ENCODE measurements around the gene DSP. TPM values are rescaled to one million over a fixed set of nuclear protein-coding genes. Genes with fewer than 3 reads are reported as not detected.

Gene DSP
- total and polyA plus RNA-seq, 2 of the 13 experiments (the other 11 are each of a cell fraction or from before 2014, with no cell fraction given) = 89.8 to 117 TPM

DNA sequence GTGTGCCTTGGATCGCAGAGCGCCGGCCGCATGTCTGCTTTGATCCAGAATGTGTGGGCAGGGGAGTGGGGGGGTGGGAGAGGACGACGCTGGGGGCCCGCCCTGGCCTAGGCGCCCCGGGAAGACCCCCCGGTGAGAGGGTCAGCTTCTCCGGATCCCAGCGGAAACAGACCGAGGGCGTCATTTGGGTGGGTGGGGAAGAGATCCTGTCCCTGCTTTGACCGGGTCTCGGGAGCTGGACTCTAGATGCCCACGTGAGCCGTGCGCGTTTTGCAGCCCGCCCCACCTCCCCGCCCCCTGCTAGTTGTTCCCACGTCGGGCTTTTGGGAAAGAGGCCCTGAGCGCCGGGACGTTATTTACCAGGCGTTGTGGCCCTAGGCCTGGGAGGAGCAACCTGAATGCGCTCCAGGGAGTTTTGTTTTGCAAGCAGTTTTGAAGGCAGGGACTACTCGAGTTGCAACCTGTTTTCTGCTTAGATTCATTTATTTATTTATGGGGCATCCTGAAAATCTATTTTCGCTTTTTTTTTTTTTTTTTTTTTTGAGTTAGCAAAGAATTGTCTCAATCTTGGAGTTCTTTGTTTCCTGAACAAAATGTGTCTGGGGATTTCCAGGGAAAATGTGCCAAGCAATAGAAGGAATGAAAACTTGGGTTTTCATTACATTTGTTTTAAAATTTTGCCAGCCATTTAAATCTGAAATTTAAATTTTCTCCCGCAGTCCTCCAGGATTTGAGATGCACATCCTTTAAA lies 1.6 kb downstream of the DSP start (continued):
- TF ChIP-seq, protein P1, sequence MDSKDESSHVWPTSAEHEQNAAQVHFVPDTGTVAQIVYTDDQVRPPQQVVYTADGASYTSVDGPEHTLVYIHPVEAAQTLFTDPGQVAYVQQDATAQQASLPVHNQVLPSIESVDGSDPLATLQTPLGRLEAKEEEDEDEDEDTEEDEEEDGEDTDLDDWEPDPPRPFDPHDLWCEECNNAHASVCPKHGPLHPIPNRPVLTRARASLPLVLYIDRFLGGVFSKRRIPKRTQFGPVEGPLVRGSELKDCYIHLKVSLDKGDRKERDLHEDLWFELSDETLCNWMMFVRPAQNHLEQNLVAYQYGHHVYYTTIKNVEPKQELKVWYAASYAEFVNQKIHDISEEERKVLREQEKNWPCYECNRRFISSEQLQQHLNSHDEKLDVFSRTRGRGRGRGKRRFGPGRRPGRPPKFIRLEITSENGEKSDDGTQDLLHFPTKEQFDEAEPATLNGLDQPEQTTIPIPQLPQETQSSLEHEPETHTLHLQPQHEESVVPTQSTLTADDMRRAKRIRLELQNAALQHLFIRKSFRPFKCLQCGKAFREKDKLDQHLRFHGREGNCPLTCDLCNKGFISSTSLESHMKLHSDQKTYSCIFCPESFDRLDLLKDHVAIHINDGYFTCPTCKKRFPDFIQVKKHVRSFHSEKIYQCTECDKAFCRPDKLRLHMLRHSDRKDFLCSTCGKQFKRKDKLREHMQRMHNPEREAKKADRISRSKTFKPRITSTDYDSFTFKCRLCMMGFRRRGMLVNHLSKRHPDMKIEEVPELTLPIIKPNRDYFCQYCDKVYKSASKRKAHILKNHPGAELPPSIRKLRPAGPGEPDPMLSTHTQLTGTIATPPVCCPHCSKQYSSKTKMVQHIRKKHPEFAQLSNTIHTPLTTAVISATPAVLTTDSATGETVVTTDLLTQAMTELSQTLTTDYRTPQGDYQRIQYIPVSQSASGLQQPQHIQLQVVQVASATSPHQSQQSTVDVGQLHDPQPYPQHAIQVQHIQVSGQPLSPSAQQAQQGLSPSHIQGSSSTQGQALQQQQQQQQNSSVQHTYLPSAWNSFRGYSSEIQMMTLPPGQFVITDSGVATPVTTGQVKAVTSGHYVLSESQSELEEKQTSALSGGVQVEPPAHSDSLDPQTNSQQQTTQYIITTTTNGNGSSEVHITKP (CRISPR knock-in tag; IDR thresholded peaks at IDR 0.05; ENCODE audit: low read depth) = 0 out of 2 replicates have a peak, but pooled peaks have one; percentile 62
- no peak for TF ChIP-seq CBX5 (CRISPR knock-in tag; IDR thresholded peaks at IDR 0.05; ENCODE audit: borderline replicate concordance)
- TF ChIP-seq, protein P2, sequence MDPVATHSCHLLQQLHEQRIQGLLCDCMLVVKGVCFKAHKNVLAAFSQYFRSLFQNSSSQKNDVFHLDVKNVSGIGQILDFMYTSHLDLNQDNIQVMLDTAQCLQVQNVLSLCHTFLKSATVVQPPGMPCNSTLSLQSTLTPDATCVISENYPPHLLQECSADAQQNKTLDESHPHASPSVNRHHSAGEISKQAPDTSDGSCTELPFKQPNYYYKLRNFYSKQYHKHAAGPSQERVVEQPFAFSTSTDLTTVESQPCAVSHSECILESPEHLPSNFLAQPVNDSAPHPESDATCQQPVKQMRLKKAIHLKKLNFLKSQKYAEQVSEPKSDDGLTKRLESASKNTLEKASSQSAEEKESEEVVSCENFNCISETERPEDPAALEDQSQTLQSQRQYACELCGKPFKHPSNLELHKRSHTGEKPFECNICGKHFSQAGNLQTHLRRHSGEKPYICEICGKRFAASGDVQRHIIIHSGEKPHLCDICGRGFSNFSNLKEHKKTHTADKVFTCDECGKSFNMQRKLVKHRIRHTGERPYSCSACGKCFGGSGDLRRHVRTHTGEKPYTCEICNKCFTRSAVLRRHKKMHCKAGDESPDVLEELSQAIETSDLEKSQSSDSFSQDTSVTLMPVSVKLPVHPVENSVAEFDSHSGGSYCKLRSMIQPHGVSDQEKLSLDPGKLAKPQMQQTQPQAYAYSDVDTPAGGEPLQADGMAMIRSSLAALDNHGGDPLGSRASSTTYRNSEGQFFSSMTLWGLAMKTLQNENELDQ (CRISPR knock-in tag; IDR thresholded peaks at IDR 0.05; ENCODE audit: borderline replicate concordance) = no peak
- TF ChIP-seq RAD21 (CRISPR knock-in tag; IDR thresholded peaks at IDR 0.05) = no peak; the same call in 1 of the 2 replicates
- TF ChIP-seq, protein P3, sequence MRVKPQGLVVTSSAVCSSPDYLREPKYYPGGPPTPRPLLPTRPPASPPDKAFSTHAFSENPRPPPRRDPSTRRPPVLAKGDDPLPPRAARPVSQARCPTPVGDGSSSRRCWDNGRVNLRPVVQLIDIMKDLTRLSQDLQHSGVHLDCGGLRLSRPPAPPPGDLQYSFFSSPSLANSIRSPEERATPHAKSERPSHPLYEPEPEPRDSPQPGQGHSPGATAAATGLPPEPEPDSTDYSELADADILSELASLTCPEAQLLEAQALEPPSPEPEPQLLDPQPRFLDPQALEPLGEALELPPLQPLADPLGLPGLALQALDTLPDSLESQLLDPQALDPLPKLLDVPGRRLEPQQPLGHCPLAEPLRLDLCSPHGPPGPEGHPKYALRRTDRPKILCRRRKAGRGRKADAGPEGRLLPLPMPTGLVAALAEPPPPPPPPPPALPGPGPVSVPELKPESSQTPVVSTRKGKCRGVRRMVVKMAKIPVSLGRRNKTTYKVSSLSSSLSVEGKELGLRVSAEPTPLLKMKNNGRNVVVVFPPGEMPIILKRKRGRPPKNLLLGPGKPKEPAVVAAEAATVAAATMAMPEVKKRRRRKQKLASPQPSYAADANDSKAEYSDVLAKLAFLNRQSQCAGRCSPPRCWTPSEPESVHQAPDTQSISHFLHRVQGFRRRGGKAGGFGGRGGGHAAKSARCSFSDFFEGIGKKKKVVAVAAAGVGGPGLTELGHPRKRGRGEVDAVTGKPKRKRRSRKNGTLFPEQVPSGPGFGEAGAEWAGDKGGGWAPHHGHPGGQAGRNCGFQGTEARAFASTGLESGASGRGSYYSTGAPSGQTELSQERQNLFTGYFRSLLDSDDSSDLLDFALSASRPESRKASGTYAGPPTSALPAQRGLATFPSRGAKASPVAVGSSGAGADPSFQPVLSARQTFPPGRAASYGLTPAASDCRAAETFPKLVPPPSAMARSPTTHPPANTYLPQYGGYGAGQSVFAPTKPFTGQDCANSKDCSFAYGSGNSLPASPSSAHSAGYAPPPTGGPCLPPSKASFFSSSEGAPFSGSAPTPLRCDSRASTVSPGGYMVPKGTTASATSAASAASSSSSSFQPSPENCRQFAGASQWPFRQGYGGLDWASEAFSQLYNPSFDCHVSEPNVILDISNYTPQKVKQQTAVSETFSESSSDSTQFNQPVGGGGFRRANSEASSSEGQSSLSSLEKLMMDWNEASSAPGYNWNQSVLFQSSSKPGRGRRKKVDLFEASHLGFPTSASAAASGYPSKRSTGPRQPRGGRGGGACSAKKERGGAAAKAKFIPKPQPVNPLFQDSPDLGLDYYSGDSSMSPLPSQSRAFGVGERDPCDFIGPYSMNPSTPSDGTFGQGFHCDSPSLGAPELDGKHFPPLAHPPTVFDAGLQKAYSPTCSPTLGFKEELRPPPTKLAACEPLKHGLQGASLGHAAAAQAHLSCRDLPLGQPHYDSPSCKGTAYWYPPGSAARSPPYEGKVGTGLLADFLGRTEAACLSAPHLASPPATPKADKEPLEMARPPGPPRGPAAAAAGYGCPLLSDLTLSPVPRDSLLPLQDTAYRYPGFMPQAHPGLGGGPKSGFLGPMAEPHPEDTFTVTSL (CRISPR knock-in tag; IDR thresholded peaks at IDR 0.05; ENCODE audit: borderline replicate concordance) = 0 out of 2 replicates have a peak, but pooled peaks have one; percentile 11
- no peak for TF ChIP-seq PCBP2 (optimal IDR thresholded peaks at IDR 0.05; ENCODE audit: low read depth, low read length, poor library complexity, severe bottlenecking)
- TF ChIP-seq, protein P4, sequence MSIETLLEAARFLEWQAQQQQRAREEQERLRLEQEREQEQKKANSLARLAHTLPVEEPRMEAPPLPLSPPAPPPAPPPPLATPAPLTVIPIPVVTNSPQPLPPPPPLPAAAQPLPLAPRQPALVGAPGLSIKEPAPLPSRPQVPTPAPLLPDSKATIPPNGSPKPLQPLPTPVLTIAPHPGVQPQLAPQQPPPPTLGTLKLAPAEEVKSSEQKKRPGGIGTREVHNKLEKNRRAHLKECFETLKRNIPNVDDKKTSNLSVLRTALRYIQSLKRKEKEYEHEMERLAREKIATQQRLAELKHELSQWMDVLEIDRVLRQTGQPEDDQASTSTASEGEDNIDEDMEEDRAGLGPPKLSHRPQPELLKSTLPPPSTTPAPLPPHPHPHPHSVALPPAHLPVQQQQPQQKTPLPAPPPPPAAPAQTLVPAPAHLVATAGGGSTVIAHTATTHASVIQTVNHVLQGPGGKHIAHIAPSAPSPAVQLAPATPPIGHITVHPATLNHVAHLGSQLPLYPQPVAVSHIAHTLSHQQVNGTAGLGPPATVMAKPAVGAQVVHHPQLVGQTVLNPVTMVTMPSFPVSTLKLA (IDR thresholded peaks at IDR 0.05) = peak; percentile 36
- peak; percentile 76 for TF ChIP-seq HIVEP1 (CRISPR knock-in tag; IDR thresholded peaks at IDR 0.05)
- 0 out of 2 replicates have a peak, but pooled peaks have one; percentile 23 for TF ChIP-seq KAT8 (CRISPR knock-in tag; IDR thresholded peaks at IDR 0.05)
- no peak for TF ChIP-seq TARDBP (CRISPR knock-in tag; IDR thresholded peaks at IDR 0.05)
